Measurements from ENCODE around the gene CHD5.

CHD5 gene

GRCh38 chr1:6059866-6060265 is 120.3 kb downstream of the CHD5 start:
- DNase-seq (ENCODE audit: low spot score) = no peak

- DNase-seq (ENCODE audit: low spot score) = no peak
Measured at GRCh38 chr1:6057170-6057845, 122.8 kb downstream of the CHD5 start.

GRCh38 chr1:6056572-6056948 is 123.6 kb downstream of the CHD5 start:
- DNase-seq (ENCODE audit: low spot score) = no peak

GRCh38 chr1:6054596-6054995 is 125.5 kb downstream of the CHD5 start:
- no peak for DNase-seq (ENCODE audit: low spot score)

- no peak for DNase-seq (ENCODE audit: low spot score)
Measured at GRCh38 chr1:6053206-6053546, 126.9 kb downstream of the CHD5 start.

DNA sequence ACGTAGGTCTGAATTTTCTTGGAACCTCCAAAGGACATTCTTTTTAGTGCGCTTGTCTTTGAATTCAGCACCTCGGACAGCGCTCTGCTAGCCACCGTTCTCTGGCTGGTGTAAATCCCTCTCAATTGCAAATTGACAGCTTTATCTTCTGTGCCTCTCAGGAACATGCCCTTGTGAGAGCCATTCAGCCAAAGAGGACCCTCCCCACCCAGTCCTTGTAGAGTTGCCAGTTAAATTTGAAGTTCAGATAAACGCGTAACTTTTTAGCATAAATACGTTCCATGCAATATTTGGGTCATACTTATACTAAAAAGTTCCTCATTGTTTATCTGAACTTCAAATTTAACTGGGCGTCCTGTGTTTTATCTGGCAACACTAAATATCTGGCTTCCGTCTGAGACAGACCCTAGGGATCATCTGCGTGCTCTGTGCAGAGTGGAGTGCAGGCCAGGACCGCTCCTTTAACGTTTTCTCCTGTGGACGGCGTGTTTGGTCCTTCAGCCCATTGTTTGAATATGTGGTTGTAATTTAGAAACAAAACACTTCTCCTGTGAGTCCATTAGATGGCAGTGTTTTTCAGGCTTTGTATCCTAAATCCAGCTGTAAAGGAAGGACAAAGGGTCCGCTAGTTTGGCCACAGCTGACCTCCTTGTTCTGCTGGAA is 127.4 kb downstream of the CHD5 start:
- DNase-seq (ENCODE audit: low spot score) = no peak
